Measurements from ENCODE around the gene COG5. TPM values are rescaled to one million over a fixed set of nuclear protein-coding genes. Genes with fewer than 3 reads are reported as not detected.

Gene COG5
- total and polyA plus RNA-seq, 9 of the 15 experiments (the other 6 are each of a cell fraction or from before 2014, with no cell fraction given): 15.3 to 75.1 (median 56.4) TPM

DNA sequence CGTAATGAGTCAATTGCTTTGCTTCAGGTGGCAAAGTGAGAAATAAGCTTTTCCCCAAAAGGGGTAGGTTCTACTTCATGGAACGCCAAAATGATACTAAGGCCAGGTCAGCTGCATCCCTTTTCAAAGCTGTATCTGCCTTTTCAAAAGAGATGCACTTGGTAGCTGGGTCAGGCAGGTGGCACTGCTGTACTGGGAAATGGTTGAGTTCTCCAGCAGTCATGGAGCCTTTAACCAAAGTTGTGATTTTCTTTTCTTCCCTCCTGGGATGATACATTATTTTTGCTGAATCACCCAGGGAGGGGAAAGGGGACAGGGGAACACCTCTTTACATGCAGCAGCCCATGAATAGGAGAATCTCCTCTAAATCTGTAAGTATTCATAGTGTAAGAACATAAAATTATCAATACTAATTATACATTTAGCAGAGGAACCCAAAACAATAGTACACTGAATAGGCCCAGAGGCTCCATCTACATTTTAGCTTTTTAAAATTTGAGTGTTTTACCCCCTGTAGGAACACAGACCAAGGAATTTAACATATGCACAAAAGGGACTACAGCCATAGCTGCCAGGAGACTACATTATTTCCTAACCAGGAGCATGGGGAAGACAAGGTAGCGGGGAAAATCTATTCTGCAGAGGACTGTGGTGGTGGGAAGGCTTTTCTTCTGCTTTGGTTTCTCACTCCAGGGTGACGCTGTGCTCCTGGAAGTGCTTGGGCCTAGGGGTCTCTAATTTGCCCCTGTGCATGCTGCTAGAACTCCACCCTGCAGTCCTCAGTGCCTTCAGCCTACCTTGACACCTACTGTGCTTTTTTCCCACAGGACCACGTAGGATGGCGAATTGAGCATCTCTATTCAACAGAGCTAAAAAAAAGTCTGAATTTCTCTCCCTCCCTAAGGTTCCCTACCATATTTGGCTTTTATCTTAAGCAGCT lies 100.3 kb downstream of the COG5 start (continued):
- TF ChIP-seq ZBTB33 (CRISPR knock-in tag; IDR thresholded peaks at IDR 0.05): no peak
- TF ChIP-seq ZNF232 (CRISPR knock-in tag; IDR thresholded peaks at IDR 0.05): no peak
- no peak for TF ChIP-seq DMBX1 (CRISPR knock-in tag; IDR thresholded peaks at IDR 0.05; ENCODE audit: borderline replicate concordance)
- no peak for TF ChIP-seq BCL6 (CRISPR knock-in tag; IDR thresholded peaks at IDR 0.05)
- TF ChIP-seq CTBP1 (IDR thresholded peaks at IDR 0.05; ENCODE audit: borderline replicate concordance): peak; percentile 75
- TF ChIP-seq MIER1 (IDR thresholded peaks at IDR 0.05; ENCODE audit: low read depth): no peak
- TF ChIP-seq HDAC3 (IDR thresholded peaks at IDR 0.05; ENCODE audit: borderline replicate concordance, partially characterized antibody): no peak
- no peak for TF ChIP-seq FUS (optimal IDR thresholded peaks at IDR 0.05; ENCODE audit: low read depth, low read length)
- TF ChIP-seq ZNF384 (IDR thresholded peaks at IDR 0.05; ENCODE audit: low read depth, low read length): no peak
- TF ChIP-seq MAFK (IDR thresholded peaks at IDR 0.05; ENCODE audit: low read length): peak; percentile 86
- TF ChIP-seq PCBP1 (IDR thresholded peaks at IDR 0.05; ENCODE audit: low read depth, low read length, poor library complexity, severe bottlenecking): no peak
- no peak for TF ChIP-seq MED1 (CRISPR knock-in tag; IDR thresholded peaks at IDR 0.05; ENCODE audit: borderline replicate concordance)
- TF ChIP-seq, protein P1, sequence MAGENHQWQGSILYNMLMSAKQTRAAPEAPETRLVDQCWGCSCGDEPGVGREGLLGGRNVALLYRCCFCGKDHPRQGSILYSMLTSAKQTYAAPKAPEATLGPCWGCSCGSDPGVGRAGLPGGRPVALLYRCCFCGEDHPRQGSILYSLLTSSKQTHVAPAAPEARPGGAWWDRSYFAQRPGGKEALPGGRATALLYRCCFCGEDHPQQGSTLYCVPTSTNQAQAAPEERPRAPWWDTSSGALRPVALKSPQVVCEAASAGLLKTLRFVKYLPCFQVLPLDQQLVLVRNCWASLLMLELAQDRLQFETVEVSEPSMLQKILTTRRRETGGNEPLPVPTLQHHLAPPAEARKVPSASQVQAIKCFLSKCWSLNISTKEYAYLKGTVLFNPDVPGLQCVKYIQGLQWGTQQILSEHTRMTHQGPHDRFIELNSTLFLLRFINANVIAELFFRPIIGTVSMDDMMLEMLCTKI (IDR thresholded peaks at IDR 0.05; ENCODE audit: partially characterized antibody): no peak
- TF ChIP-seq ZKSCAN3 (CRISPR knock-in tag; IDR thresholded peaks at IDR 0.05): no peak
- 0 out of 2 replicates have a peak, but pooled peaks have one; percentile 43 for TF ChIP-seq MYC (IDR thresholded peaks at IDR 0.05; ENCODE audit: low read depth, low read length)
- no peak for TF ChIP-seq MYC (CRISPR knock-in tag; IDR thresholded peaks at IDR 0.05; ENCODE audit: borderline replicate concordance, low read depth)
- no peak for TF ChIP-seq GTF2A2 (tag; IDR thresholded peaks at IDR 0.05)
- peak; percentile 66; the same call in 1 of the 2 replicates for TF ChIP-seq ARID2 (IDR thresholded peaks at IDR 0.05)
- TF ChIP-seq RBM14 (IDR thresholded peaks at IDR 0.05; ENCODE audit: borderline replicate concordance, insufficient read depth, low read depth, low read length): no peak
- no peak for TF ChIP-seq NONO (IDR thresholded peaks at IDR 0.05; ENCODE audit: low read depth in 2 of 2, low read length in 1 of 2)
- TF ChIP-seq, protein P2, sequence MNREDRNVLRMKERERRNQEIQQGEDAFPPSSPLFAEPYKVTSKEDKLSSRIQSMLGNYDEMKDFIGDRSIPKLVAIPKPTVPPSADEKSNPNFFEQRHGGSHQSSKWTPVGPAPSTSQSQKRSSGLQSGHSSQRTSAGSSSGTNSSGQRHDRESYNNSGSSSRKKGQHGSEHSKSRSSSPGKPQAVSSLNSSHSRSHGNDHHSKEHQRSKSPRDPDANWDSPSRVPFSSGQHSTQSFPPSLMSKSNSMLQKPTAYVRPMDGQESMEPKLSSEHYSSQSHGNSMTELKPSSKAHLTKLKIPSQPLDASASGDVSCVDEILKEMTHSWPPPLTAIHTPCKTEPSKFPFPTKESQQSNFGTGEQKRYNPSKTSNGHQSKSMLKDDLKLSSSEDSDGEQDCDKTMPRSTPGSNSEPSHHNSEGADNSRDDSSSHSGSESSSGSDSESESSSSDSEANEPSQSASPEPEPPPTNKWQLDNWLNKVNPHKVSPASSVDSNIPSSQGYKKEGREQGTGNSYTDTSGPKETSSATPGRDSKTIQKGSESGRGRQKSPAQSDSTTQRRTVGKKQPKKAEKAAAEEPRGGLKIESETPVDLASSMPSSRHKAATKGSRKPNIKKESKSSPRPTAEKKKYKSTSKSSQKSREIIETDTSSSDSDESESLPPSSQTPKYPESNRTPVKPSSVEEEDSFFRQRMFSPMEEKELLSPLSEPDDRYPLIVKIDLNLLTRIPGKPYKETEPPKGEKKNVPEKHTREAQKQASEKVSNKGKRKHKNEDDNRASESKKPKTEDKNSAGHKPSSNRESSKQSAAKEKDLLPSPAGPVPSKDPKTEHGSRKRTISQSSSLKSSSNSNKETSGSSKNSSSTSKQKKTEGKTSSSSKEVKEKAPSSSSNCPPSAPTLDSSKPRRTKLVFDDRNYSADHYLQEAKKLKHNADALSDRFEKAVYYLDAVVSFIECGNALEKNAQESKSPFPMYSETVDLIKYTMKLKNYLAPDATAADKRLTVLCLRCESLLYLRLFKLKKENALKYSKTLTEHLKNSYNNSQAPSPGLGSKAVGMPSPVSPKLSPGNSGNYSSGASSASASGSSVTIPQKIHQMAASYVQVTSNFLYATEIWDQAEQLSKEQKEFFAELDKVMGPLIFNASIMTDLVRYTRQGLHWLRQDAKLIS (CRISPR knock-in tag; IDR thresholded peaks at IDR 0.05): no peak; the same call in 1 of the 2 replicates
